SW 1271 (cell line): ENCODE results near the gene AMELY.
"Not testable (repeated sequence)": the region's sequence is repeated elsewhere in the genome, so short reads cannot be mapped to it uniquely, and the experiment has no call there.

ENCODE experiments used
- DNase-seq, 2 experiments: peaks; one replicate each; lab custom pipeline; 2025; lab: John Stamatoyannopoulos, UW

The AMELY gene

GRCh38 chrY:6911253-6911881, at the start of gene AMELY:
TSS of gene AMELY (minus strand) at chrY:6911752. CDS start at chrY:6872608, 39,144 bp downstream.
- DNase-seq, result no peak

- DNase-seq, result no peak
Measured at GRCh38 chrY:6949947-6950346, 38.4 kb upstream of the AMELY start.

GRCh38 chrY:6948378-6948777, 36.8 kb upstream of the AMELY start:
- DNase-seq, result no peak

- no peak for DNase-seq
Measured at GRCh38 chrY:6947695-6948094, 36.1 kb upstream of the AMELY start.

- no peak for DNase-seq
Measured at GRCh38 chrY:6935497-6935896, 23.9 kb upstream of the AMELY start.

GRCh38 chrY:6931779-6932396, 20.3 kb upstream of the AMELY start:
- no peak for DNase-seq

- no peak for DNase-seq
Measured at GRCh38 chrY:6929237-6929636, 17.7 kb upstream of the AMELY start.

GRCh38 chrY:6928265-6928664, 16.7 kb upstream of the AMELY start:
- no peak for DNase-seq

- no peak for DNase-seq
Measured at GRCh38 chrY:6921061-6921460, 9.5 kb upstream of the AMELY start.

GRCh38 chrY:6913362-6913761, 1.8 kb upstream of the AMELY start:
- no peak for DNase-seq

GRCh38 chrY:6910372-6911252, 940 bp downstream of the AMELY start, which contains the start of gene TBL1Y:
TSS of gene TBL1Y (plus strand) at chrY:6910697. CDS start at chrY:7025085, 114,388 bp downstream.
- no peak for DNase-seq

- DNase-seq, result no peak
Measured at GRCh38 chrY:6909856-6910255, 1.7 kb downstream of the AMELY start.

GRCh38 chrY:6909118-6909521, 2.4 kb downstream of the AMELY start:
- DNase-seq, result no peak

GRCh38 chrY:6908021-6908420, 3.5 kb downstream of the AMELY start:
- DNase-seq, result not testable (repeated sequence)

GRCh38 chrY:6907591-6907990, 4.0 kb downstream of the AMELY start:
- DNase-seq, result no peak

- not testable (repeated sequence) for DNase-seq
Measured at GRCh38 chrY:6902116-6902515, 9.4 kb downstream of the AMELY start.

- no peak for DNase-seq
Measured at GRCh38 chrY:6895236-6895635, 16.3 kb downstream of the AMELY start.

- no peak for DNase-seq
Measured at GRCh38 chrY:6894496-6894895, 17.1 kb downstream of the AMELY start.

GRCh38 chrY:6849384-6849783, 62.2 kb downstream of the AMELY start:
- no peak for DNase-seq

- DNase-seq, result not testable (repeated sequence)
Measured at GRCh38 chrY:6842650-6843049, 68.9 kb downstream of the AMELY start.
